Activated CD8-positive, alpha-beta memory T cell treated with anti-CD3 and anti-CD28 coated beads, Interleukin-2, amount 50 U/mL, for 1 hour (primary cell): Measurements from ENCODE around the gene MARS1.
A peak's percentile ranks its signal among the peaks of the same experiment; 100 is the strongest.
"Not testable (repeated sequence)": the region's sequence is repeated elsewhere in the genome, so short reads cannot be mapped to it uniquely, and the experiment has no call there.

Experiments
- DNase-seq: peaks from one replicate; pipeline ENCODE4 v3.0.0-alpha.2; 2020; ENCODE audit errors: extremely low read depth

Gene MARS1

DNA sequence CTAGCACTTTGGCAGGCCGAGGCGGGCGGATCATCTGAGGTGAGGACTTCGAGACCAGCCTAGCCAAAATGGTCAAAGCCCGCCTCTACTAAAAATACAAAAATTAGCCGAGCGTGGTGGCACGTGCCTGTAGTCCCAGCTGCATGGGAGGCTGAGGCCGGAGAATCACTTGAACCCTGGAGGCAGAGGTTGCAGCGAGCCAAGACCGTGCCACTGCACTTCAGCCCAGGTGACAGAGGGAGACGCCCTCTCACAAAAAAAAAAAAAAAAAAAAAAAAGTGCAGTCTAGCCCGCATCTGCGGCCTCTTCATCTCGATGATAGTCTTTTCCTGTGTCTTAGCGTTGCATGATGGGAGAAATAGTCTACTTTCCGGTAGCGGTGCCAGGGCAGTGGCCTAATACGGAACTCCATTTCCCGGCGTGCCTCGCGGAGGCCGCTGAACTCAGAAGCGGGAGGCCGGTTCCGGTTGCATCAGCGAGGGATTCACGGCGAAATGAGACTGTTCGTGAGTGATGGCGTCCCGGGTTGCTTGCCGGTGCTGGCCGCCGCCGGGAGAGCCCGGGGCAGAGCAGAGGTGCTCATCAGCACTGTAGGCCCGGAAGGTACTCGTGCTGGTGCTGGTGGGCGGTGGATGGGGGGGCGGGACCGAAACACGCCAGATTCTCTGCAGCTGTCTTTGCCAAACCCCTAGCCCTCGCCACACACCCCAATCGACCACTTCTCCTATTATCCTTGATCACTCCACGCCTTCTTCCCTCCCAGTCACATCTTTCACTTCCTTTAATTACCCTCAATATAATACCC, at the start of gene MARS1:
MARS1 (plus strand) TSS at position 472 of the 805 bp plus-strand sequence; CDS start at position 495, 23 bp downstream.
- peak; percentile 85 for DNase-seq

- DNase-seq, result no peak
These were observed 49.5 kb upstream of the MARS1 start for GRCh38 chr12:57438400-57438799.

DNA sequence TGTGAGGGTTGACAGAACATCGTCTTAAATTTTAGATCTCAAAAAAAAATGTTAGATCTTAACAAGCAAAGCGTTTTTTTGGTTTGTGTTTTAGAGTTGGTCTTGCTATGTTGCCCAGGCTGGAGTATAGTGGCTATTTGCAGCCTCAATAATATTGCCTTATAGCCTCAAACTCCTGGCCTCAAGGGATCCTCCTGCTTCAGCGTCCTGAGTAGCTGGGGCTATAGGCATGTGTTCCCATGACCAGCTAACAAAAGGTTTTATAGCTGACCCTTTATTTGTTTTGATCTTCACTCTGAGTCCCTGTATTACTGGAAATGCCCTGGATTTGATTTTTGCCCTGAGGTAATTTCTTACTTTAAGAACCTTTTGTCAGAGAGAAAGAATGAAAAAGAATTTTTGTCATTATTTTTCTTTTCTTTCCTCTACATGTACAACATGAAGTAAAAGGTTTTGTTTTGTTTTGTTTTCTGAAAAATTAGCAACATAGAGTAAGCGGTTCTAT, 48.1 kb upstream of the MARS1 start:
- DNase-seq, result no peak

DNA sequence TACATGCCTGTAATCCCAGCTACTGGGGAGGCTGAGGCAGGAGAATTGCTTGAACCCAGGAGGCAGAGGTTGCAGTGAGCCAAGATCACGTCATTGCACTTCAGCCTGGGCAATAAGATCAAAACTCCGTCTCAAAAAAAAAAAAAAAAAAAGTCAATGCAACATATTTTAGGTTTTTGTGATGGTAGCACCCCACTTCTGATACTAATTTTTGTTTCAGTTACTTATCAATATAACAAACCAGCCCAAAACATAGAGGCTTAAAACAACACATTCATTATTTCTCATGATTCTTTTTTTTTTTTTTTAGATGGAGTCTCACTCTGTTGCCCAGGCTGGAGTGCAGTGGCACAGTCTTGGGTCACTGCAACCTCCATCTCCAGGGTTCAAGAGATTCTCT, 46.5 kb upstream of the MARS1 start:
- DNase-seq, result not testable (repeated sequence)

- DNase-seq, result no peak
These were observed 45.9 kb upstream of the MARS1 start for GRCh38 chr12:57441846-57442427.

GRCh38 chr12:57444337-57444736, 43.5 kb upstream of the MARS1 start:
- DNase-seq, result not testable (repeated sequence)

GRCh38 chr12:57444744-57445143, 43.1 kb upstream of the MARS1 start:
- DNase-seq, result no peak

- no peak for DNase-seq
These were observed 41.4 kb upstream of the MARS1 start for GRCh38 chr12:57446292-57446960.

DNA sequence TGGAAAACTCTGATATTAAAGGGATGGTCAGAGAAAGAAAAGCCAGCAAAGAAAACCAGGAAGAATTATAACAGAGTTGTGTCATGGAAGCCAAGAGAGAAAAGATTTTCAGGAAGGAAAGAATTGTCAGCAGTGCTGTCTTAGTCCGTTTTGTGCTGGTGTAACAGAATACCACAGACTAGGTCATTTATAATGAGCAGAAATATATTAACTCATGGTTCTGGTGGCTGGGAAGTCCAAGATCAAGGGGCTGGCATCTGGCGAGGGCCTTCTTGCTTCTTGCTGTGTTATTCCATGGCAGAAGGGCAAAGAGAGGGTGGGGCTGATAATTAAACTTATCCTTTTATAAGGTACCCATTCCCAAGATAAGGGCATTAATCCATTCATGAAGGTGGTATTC, 39.2 kb upstream of the MARS1 start:
- no peak for DNase-seq

- DNase-seq, result no peak
These were observed 38.5 kb upstream of the MARS1 start for GRCh38 chr12:57449375-57449774.

GRCh38 chr12:57450057-57450456, 37.8 kb upstream of the MARS1 start:
- no peak for DNase-seq

- no peak for DNase-seq
These were observed 36.6 kb upstream of the MARS1 start for GRCh38 chr12:57451233-57451778.

- DNase-seq, result no peak
These were observed 35.5 kb upstream of the MARS1 start for GRCh38 chr12:57452181-57452936.

DNA sequence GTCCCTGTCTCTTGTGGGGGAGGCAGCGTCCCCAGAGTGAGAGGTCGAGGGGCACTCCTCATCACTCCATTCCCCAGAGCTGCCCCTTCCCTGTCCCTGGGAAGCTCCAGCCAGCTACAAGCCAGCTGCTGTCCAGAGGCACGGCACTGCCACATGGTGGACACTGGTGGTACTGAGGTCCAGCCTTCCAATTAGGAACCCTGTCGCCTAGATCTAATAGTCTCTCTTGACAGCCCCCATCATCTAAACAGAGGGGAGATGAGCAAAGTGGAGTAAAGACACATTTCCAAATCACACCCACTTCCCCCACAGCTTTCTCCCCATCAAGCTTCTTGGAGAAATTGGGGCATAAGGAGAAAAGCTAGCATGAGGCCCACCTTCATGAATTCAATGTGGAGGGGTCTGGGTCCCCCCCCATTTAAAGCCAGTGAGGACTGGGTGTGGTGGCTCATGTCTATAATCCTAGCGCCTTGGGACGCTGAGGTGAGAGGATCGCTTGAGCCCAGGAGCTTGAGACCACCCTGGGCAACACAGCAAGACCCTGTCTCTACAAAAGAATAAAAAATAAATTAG, 34.8 kb upstream of the MARS1 start:
- DNase-seq, result no peak

GRCh38 chr12:57454213-57454565, 33.7 kb upstream of the MARS1 start:
- no peak for DNase-seq

- DNase-seq, result no peak
These were observed 33.1 kb upstream of the MARS1 start, which contains the start of gene INHBE for GRCh38 chr12:57454566-57455373. Gene INHBE (plus strand): TSS chr12:57455307. CDS start chr12:57455537, 230 bp downstream.

GRCh38 chr12:57455374-57456144, 32.3 kb upstream of the MARS1 start:
- DNase-seq, result no peak

- DNase-seq, result no peak
These were observed 31.6 kb upstream of the MARS1 start for GRCh38 chr12:57456145-57456700.
